HG03565 (cell line): ENCODE measurements around the gene DNAJB6.

Experiments
- ATAC-seq: cut with Tn5 transposase; IDR thresholded peaks from one replicate; pipeline ENCODE4 v1.9.1; 2021; ENCODE audit warnings: mild to moderate bottlenecking, moderate library complexity; ENCODE audit not compliant: unreplicated experiment

The DNAJB6 gene

DNA sequence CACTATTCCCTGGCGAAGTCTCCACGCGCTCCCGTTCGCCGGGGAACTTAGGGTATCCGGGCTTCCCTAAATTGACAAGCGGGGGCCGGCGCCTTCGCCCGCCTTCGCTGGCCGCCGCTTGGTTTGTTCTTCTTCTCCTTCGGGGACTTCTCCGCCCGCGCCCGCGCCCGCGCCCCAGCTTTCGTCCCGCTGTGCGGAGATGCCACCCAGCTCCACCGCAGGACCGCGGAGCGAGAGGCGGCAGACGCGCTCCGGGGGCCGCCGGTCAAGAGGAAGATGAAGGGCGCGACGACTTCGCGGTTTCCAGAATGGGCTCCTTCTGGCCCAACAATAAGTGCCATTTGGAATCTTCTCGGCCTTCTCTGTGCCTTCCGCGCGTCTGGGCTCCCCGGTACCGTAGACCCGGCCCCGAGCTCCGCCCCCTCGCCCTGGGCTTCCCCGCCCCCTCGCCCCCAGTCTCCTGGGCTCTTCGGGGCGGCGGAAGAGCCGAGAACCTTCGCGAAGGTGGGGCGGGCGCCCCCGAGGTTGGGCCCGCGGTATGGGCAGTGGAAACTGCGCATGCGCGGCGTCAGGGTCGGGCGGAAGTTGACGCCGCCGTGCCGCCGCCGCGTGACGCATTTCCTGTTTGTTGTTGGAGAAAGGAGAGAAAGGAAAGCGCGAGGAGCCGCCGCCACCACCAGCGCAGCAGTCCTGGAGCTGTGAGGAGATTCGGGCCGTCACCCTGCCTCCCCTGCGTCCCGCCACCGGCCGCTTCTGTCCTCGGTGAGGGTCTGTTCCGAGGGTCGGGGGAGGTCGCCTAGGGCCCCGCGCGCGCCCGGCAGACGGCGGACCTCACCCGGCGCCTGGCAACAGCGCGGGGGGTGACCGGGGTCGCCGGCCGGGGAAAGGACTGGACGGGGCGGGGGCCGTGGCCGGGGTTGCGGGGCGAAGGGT, at the start of gene DNAJB6:
DNAJB6 (plus strand) TSS at position 622 of the 933 bp plus-strand sequence. CDS start 21,569 bp downstream, outside the sequence.
- ATAC-seq = peak; percentile 69

DNA sequence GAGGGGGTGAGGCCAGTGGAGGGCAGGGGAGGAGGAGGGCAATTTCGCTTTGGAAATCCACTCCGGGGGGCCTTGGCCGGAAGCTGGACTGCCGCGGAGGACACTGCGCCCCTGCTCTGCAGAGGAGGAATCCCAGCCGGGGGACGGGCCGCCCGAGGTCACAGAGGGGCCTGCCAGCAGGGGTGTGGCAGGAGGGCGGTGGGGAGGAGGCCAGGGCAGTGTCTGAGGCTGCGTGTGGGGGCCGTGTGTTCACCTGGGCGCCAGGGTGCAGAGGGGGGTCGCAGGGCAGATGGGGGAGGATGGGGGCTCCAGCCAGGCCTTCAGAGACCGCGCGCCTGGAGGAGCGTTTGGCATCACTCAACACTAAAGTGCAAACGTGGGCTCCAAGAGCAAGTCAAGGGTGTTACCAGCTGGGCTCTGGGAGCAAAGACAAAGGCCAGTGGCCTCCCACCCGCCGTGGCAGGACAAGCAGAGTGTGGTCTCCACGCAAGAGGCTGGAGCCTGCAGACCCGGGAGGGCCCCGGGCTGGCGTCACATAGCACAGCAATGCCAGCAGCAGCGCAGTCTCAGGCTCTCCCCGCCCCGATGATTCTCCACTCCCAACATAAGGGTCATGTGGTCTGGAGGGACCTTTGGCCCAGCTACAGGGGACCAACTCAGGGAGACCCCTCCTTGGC, 45.3 kb upstream of the DNAJB6 start:
- no peak for ATAC-seq

DNA sequence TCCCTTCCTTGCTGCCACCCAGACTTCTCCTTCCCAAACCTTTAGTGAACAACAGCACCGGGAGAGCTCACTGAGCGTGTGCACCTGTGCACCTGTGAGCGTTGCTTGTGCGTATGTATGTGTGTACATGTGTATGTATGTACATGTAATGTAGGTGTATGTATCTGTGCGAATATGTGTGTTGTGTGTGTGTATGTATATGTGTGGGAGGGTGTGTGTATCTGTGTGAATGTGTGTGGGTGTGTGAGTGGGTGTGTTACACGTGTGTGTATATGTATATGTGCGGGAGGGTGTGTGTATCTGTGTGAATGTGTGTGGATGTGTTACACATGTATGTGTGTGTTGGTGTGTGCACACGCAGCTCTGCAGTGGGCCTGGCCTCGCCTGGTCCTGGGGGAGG, 44.5 kb upstream of the DNAJB6 start:
- no peak for ATAC-seq

DNA sequence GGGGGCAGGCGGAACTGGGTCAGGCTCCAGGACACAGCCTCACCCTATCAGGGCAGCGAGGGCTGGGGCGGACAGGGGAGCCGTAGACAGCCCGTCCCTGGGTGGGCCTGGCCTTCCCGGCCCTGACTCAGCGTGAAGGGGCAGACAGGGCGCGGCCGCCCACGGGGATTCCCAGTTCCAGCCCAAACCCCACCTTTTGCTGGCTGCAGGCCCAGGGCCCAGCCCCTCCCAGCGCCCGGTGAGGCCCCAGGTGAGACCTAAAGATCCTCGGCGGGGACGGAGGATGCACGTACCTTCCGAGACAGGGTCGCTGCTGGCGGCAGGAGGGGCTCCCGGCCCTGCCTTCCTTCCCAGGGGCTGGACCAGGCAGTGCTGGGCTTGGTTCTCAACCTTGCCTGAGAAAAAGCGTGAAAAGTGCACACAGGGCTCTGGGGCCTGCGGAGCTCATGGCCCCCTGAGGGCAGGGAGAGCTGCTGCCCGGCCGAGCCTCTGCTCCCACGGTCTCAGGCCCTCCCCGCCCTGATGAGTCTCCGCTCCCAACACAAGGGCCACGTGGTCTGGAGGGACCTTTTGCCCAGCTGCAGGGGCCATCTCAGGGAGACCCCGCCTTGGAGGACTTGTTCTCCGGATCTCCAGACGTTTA, 43.9 kb upstream of the DNAJB6 start:
- no peak for ATAC-seq

DNA sequence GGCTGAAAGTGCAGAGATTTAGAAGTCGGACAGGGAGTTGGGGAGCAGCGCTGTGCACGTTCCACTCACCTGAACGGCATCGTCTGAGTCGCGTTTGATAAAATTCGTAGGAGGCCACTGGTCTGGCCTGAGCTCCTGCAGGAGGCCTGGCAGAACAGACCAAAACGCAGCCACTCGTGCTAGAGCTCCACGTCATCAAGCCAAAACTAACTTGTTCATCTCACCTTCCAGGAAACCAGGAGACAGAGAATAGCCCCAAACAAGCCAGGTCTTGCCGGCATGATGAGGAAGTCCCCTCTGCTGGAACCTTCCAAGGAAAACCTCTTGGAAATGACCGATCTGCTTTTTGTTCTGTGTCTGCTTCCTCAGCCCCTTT, 43.4 kb upstream of the DNAJB6 start:
- no peak for ATAC-seq

DNA sequence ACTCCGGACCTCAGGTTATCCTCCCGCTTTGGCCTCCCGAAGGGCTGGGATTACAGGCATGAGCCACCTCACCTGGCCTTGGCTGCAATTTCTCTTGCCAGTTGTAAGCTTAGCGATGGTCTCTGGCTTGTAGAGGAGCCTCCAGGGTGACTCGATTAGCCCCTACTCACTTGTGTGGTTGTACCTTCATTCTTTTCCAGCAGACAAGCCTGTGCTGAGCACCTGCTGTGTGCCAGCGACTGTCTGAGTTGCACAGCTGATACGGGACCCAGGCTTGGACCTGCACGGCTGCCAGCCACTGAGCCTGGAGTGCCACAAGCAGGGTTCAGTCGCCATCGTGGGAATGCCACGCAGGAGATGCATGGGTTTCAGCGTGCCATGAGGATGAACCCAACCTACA, 42.0 kb upstream of the DNAJB6 start:
- no peak for ATAC-seq

DNA sequence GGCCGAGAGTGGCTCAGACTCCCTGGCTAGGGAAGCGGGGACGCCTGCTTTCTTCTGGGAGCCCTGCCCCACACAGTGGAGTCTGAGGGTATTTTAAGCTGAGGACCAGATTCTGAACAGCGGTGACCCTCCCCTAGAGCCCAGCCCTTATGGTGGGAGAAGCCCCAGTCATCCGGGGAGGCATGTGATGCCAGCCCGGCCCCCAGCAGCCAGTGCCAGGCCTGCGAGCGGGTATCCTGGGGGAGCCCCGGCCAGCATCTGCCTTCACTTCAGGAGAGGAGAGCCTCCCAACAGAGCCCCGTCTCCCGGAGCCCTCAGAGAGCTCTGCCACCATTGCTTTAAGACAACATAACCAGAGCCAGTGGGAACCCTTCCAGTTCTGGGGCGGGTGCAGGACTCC, 41.5 kb upstream of the DNAJB6 start:
- ATAC-seq = no peak

DNA sequence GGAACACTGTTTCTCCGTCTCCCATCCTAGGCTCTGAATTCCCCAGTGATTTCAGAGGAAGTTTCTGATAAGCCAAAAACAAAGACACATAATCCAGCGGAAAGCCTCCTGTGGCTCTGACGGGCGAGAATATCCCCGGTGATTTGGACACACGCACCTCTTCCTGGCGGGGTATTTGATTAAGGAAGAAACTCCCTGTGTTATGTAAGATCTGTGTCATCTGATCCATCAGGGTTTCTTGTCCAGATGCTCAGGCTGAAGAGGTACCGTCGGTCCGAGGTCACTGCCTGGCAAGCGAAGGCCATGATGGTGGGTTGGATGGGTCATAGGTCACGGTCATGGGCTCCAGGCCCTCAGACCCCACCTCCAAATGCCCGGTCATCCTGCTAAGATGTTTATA, 39.6 kb upstream of the DNAJB6 start:
- ATAC-seq = no peak

DNA sequence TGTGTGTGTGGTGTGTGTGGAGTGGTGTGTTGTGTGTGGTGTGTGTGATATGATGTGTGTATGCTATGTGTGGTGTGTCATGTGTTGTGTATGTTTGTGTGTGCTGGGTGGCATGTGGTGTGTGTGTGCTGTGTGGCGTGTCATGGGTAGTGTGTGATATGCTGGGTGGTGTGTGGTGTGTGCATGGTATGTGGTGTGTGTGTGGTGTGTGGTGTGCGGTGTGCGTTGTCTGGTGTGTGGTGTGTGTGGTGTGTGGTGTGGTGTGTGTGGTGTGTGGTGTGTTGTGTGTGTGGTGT, 37.5 kb upstream of the DNAJB6 start:
- ATAC-seq = no peak

DNA sequence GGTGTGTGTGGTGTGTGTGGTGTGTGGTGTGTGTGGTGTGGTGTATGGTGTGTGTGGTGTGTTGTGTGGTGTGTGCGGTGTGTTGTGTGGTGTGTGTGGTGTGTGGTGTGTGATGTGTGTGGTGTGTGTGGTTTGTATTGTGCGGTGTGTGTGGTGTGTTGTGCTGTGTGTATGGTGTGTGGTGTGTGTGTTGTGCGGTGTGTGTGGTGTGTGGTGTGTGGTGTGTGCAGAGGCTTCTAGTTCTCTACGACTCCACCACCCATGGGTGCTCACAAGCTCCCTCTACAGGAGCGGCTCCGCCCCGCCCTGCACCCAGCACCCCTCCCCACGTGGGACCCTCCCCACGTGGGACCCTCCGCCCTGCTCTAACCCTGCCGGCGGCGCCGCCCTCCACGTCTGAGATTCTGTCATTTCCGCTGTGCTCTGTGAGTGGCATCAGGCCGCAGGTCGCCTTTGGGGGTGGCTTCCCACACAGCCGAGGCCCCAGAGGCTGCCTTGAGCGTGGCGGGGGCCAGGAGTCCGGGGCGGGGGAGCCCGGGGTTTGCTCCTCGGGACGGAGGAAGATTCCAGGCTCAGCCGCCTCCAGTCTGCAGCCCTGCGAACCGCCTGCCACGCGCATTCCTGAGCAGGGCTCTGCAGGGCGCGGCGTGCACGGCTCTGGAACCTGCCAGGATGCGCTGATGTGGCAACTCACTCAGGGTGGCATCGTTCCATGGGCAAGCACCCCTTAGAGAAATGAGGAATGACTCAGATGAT, 37.0 kb upstream of the DNAJB6 start:
- ATAC-seq = no peak

DNA sequence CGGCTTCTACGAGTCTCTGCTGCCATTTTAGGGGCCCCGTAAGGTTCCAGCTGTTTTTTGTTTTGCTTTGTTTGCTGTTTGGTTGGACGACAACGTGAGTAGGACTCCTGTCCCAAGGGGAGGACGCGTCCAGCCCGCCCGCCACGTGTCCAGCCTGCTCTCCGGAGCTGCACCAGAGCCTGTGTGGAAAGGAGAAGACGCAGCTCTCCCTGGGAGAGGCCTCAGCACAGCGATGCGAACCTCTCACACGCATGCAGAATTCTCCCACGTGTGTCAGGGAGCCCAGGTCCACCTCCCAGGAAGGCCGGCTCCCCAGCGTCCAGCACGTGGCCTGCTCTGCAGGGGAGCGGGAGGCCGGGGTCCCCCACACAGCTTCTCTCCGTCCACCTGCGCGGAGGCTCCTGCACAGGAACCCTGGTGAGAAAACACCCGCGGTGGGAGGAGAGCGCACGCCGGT, 36.4 kb upstream of the DNAJB6 start:
- no peak for ATAC-seq

DNA sequence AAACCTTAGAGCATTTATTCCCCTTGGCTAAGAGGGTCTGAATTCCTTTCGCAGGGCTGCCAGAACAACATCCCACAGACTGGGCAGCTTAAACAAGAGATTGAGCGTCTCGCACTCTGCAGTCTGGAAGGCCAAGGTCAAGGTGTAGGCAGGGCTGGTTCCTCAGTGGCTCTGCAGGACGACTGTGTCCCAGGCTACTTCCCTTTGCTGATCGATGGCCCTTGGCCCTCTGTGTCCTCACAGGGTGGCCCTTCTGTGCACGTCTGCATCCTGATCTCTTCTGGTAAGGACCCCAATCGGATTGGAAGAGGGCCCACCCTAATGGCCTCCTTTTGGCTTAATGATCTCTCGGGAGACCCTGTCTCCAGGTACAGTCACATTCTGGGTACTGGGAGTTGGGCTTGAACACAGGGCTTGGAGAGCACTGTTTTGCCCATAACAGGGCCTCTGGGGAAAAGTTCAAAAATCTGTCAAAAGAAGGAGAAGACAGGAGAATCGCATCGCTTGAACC, 35.1 kb upstream of the DNAJB6 start:
- ATAC-seq = no peak

DNA sequence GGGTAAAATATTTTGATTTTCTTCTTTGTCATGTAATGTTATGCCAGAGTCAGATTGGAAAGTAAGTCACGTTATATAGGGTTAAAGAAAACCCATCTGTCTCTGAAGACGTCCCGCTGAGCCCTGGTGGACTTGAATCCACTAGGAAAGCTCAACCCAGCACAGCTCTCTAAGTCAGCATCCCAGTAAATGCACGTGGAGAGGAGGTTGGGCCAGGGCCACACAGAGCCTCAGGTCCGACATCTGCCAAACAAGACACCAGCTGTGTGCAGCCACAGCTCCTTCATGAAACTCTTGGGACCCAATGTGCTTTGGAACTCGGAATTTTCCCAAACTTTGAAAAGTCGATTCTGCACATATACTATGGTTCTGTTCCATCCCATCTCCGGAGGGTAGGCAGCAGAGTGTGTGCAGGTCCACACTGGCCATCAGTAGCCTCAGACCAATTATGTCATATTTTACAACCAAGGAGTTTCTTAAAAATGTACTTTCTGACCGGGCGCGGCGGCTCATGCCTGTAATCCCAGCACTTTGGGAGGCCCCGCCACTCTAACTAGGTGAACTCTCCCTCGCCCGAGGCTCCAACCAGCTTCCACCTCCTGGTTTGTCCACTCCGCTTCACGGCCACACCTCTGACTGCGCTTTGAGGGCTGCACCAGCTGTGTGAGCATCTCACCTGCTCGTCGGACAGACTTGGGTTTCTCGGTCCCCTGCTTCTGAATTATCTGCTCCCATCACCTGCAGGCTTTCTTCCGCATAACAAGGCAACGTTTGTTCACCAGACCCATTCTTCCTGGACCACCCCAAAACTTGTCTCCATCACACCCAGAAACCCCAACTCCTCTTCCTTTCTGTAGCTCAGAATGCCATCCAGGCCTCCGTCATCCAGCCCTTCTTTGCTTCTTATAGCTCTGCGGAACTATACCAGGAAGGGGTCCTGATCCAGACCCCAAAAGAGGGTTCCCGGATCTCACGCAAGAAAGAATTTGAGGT, 29.7 kb upstream of the DNAJB6 start:
- ATAC-seq = no peak

DNA sequence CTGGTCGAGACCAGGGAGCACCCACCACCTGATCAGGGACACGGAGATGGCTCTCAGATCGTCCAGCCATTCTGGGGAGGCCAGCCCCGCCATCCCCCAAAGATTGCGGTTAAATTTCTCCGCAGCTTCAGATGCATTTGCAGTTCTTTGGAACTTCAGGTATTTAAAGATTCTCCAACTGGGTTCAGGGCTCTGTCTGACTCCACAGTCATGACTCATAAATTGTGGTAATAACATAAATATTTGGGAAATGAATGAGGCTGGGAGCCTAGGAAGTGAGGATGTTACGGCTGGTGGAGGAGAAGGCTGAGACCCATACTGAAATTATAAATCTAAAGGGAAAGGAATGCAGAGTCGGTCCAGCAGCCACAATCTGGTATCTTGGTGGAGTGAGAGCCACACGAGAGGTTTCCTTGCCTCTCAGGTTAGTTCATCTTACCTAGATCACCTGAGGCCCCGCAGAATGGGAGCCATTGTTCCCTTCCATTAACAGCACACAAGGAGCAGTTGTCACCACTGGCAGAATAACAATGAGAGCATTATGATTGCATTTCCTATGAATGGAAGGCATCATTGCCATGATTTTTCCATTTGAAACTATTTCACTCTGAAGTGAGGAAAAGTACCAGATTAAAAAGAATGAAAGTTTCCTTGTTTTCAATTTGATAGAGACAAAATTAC, 26.7 kb upstream of the DNAJB6 start:
- no peak for ATAC-seq

DNA sequence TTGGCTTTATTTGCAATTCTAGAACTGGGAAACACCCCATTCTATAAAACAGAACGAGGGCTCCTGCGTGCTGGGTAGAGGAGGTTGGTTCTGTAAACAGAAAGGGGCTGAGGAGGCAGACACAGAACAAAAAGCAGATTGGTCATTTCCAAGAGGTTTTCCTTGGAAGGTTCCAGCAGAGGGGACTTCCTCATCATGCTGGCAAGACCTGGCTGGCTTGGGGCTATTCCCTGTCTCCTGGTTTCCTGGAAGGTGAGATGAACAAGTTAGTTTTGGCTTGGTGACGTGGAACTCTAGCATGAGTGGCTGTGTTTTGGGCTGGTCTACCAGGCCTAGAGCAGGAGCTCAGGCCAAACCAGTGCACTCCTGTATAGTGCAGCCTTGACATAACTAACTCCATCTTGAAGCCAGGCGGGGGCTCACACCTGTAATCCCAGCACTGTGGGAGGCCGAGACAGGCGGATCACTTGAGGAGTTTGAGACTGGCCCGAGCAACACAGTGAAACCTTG, 26.1 kb upstream of the DNAJB6 start:
- ATAC-seq = no peak

DNA sequence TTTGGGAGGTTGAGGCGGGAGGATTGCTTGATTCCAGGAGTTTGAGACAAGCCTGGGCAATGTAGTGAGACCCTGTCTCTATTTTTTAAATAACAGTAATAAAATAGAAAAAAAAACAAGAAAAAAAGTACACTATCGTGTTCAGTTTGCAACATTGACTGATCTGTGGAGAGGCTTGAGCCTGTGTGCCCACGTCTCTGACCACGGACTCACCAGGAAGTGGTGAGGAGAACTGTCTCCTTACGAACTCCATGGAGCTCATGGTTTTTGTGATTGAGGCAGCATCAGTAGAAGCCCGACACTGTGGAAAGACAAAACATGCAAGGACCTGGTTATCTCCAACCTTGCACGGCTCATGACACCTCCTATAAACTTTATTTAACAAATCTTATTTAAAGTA, 23.9 kb upstream of the DNAJB6 start:
- ATAC-seq = no peak

DNA sequence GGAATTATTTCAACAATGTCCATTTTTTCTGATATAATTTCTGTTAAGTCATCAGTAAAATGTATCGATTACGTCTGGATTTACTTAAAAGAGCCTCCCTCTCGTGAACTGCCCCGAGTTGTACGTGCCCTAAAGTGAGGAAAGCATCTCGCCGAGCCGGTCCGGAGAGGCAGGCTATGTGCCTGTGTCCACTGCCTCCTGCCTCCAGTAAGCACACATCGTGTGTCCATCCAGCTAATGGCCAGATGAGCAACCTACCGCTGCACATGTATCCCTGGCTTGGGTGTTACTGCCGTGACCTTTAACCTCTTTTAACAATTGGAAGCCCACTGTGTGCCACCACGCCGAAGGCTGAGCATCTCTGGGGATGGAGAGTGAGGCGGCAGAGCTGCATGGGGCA, 23.2 kb upstream of the DNAJB6 start:
- no peak for ATAC-seq

DNA sequence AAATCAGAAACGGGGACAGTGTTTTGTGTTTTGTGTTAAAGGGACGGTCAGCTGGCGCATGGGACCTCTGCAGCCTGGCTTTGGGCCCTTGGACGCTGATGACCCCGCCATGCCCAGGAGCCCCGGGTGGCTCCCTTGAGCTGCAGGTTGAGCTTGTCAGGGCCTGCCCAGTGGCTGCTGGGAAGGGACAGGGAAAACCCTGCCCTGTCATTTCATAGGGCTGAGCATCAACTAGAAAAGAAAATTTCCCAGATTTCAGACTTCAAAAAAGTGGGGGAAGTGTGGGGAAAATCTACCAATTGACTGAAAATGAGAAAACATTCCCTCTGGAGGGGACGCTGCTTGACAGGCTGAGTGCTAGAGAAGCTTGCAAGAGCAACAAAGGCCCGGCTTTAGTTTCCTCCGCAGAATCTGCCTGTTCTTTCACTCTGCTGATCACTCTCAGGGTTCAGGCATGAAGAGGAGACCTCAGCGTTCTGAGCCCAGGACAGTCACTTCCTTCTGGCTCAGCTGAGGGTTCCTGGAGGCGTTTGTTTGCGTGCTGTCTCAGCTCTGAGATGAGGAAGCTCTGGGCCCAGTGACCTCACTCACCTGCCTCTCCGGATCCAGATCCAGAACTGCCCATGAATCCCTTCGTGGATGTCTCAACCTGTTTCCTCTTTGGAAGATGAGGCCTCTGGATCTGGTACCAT, 18.6 kb upstream of the DNAJB6 start:
- ATAC-seq = peak; percentile 77
